NCI-H1105 treated with DMSO at 0.1 percent for 48 hours (cell line): ENCODE data around the gene RNF144B.
A peak's percentile ranks its signal among the peaks of the same experiment; 100 is the strongest.

Experiments used
- DNase-seq: peaks from one replicate; lab custom pipeline; 2025; lab: John Stamatoyannopoulos, UW

The RNF144B gene

DNA sequence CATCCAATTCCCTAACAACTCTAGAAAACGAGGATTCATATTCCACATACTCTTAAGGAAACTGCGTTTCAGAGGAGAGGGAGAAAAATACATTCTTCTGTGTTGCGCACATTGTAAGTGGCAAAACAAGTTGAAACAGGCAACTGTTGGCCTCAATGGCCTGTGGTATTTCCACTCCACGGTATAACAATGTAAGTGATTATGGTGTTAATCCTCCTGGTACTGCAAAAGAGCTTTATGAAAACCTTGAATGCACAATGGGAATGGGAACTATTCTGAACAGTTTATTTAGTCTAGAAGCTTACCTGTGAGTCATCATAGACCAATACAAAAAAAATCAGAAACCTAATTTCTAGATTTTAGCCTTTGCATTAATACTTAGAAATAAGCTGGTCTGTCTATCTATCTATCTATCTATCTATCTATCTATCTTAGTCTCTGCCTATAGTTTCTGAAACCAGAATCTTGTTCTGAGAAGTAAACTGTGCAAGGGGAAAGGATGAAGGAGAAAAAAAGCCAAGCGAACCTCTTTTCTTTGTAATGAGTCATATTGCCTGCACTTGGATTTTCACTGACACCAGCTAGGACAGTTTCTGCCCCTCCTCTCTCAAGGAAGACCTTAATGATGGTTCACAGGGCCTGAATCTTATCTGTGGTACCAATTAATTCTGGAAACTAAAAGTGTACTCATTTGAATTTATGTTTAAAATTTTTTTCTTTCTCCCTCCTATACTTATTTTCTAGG, 101.5 kb downstream of the RNF144B start:
- peak; percentile 10 for DNase-seq

DNA sequence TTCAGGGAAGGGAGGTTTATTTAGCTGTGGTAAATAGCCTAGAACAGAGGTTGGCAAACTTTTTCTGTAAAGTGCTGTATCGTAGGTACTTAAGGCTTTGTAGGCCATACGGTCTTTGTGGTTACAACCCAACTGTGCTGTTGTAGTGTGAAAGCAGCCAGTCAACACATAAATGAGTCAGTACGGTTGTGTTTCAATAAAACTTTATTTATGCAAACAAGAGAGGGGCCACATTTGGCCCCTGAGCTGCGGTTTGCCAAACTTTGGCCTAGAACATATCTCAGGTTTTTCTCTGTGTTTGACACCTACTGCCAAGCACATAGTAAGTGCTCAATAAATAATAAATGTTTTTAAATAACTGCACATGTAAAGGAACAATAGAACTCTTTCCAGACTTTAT, 102.2 kb downstream of the RNF144B start:
- no peak for DNase-seq

DNA sequence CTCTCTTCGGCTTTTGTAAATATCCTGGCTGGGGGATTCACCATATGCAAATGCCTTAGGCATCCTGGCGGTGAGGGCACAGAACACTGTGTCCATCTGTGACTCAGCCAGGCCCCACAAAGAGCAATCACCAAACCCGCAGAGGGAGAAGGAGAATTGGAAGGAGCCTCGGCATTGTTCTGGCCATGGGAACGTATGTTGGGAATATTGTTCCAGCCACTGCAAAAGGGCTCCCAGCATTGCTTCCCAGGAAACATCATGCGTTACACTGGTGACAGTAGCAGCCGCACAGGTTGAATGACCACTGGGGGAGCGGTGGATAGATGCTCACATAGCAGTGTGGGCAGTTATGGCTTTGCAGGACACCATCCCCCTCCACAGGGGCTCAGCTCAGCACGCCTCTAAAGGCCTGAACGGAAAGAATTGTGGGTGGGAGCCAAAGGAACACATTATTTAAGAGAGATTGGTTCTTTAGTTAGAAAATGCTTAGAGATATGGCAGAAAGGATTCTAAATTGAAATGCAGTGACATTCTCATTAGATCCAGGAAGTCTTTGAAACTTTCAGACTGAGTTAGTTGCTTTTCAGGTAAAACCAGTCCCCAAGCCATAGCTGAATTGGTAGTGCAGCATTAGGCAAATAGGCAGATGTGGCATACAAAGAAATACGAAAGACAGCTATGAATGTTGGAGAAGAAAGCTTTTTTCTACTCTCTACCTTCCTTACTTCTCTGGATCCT, 104.3 kb downstream of the RNF144B start:
- DNase-seq, result no peak

DNA sequence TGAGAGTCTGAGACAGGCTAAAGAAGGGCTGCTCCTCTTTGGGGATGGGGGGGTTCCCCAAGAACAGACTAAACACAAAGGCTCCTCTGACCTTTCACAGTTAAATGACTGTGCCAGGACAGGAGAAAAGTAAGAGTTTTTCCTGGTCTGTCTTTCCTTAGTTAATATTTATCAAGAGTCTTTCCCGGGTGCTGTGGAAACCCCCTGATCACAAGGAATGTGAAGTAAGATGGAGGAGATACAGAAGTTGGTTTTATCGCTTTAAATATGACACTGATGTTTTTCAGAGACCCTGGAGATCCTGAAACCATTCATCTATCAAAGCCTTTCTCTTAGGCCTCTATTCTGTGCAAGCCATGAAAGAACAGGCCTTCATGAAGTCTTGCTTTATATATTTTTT, 105.8 kb downstream of the RNF144B start:
- no peak for DNase-seq

DNA sequence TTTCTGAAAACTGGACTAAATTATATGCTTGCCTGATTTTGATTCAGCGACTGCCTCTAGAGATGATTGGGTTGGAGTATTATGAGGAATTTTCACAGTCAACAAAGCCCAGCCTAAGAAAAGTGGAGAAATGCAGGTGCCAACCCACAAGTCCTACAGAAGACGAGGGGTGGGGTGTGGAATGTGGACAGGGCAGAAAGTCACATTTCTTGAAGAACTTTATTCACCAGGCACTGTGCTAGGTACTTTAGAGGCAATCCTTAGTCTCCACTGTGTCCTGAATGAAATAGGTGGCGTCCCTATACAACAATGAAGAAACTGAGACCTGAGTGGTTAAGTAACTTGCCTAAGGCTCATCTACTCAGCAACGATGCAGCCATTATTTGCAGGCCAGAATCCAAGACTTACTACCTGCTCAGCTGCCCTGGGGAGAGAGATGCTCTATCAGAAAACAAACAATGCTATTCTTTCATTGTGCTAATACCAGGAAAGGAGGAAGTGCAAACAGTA, 106.3 kb downstream of the RNF144B start:
- no peak for DNase-seq

DNA sequence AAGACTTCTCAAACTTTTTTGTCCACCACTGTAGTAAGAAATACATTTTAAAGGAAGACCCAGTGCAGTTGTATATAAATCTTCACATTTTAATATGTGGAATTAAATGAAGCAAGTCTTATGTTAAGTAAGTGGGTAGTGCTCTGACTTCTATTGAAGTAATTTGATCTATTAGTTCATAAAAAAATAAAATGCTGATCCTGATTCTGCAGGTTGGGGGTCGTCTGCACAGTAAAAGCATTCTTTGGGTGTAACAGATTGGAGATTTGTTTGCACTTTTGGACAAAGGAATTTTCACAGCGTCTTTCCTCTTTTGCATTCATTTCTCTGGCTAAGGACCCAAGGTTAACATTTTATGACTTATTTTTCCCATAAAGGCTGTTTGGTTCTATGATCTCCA, 106.8 kb downstream of the RNF144B start:
- DNase-seq, result no peak

DNA sequence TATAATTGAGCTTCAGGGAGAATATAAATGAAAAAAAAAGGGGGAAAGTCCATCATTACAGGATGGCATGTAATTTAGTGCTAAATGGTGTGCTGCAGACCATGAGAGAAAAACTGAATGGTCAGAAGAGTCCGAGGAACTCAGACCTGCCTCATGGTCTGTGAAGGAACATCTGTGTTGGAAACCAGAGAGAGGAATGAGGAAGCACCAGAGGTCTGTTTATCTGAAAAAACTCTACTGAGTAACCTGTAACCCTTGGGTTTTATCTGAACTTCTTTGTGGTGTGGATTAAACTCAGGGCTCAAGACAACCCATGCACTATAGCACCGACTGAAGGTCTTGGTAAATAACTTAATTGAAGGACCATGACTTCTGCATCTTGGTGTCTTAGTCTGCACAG, 108.1 kb downstream of the RNF144B start:
- DNase-seq, result no peak

DNA sequence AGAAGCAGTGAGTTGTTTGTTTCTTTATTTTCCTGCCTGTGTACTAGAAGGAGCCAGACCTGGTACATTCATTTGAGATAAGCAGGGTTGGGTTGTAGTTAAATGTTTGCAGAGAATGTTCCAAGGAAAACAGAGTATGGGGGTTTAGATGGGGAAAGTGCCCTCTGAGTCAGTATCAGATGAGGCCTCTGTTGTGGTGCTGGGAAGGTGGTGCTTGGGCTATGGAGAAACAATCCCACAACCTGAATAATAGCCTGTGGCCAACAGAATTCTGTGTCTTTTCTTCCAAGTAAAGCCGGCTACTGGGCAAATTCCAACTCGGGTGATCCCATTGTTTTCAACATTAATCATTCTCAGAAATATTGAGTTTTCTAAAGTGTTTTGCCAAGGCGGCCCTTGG, 109.3 kb downstream of the RNF144B start:
- DNase-seq, result no peak

DNA sequence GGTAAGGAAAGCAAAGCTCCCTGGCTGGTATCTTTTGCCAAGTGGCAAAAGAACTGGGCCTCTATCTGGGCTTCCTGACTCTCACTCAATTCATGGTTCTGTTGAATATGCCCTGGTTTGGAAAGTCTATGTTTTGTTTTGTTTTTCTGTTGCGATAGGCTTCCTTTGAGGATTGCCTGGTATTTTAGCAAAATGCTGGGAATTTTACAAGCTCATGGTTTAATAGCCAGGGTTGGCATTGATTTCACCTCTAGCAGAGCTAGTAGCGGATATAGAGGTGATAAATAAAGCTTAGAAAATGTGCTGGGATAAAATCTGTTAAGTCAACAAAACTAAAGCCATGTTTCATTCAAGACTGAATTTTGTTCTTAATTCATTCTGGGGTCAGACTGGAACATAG, 109.9 kb downstream of the RNF144B start:
- no peak for DNase-seq

DNA sequence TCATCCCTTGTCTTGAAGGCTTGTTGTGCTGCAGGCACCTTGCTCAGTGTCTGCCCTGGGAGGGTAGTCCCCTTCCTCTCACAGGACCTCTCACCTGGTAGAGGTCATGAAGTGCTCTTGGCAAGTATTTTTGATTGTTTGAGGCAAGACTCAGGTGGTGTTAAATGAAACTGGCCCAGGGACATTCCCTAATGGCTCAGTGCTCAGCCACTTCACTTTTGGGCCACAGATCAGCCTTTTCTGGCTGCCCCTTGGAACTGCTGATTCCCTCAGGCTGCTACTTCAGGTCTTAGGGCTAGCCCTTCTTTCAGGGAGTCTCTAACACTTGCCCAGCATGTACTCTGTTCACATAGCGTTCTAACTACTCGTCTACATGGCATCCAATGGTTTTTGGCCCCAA, 111.3 kb downstream of the RNF144B start:
- DNase-seq, result no peak

DNA sequence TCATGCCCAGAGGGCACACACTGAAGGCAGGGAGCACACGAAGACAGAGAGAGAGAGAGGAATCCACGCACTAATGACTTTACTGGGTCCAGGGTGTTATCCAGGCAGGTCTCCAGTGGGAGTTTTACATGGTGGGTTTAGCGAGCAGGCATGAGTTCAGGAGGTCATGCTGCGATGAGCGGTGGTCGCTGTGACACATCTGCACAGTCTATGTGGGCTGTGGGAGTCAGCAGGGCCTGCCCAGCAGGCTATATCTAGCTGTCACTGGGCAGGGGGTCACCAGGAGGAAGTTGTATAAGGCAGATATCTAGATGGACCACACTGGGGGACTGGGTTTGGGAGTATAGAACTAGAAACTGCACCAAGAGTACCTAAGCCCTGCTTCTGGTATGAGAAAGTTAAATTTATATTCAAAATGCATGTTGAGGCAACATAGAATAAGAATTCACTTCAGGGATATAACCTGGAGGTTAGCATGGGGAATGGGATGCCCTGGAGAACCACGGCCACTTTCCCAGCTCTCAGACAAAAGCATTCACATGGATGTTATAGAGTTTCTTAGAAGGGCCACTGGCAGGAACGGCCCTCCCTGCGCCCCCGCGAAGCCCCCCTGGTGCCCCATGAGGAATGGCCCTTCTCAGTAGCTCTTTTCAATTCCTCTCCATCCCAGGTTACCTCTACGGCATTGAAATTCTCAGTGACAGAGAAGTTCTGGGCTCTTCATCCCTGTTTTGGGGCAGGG, 113.9 kb downstream of the RNF144B start:
- DNase-seq, result no peak

DNA sequence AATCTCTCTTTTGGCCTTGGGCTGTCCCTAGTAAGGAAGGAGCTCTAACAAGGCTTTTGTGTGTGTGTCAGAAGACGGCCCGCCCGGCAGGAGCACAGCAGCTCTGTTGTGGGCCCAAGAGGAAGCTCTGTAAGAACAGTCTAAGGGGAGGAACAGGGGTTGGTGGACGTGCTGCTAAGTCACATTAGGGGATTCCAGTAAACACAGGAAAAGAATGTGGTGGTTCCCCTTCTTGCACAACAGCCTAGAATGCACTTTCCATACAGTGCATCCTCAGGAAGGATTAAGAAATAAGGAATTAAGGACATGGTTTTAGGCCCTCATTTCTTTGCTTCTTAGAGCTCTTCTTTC, 114.5 kb downstream of the RNF144B start:
- DNase-seq, result no peak

DNA sequence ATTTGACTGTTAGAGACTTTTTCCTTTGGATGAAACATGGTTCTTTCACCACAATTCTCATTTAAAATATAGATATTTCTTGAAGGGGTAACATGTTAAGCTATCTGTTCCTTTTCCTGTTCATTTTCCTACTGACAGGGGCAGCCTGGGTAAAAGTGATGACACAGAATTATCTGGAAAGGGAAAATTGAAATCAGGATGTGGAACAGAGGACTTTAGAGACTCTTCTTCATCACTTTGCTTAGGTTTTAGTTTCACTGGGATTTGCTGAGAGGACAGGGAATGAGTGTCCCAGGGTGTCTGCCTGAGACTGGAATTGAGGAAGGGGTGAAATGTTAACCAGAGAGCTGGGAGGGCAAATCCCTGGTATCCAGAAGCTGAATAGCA, 116.0 kb downstream of the RNF144B start:
- DNase-seq, result no peak

DNA sequence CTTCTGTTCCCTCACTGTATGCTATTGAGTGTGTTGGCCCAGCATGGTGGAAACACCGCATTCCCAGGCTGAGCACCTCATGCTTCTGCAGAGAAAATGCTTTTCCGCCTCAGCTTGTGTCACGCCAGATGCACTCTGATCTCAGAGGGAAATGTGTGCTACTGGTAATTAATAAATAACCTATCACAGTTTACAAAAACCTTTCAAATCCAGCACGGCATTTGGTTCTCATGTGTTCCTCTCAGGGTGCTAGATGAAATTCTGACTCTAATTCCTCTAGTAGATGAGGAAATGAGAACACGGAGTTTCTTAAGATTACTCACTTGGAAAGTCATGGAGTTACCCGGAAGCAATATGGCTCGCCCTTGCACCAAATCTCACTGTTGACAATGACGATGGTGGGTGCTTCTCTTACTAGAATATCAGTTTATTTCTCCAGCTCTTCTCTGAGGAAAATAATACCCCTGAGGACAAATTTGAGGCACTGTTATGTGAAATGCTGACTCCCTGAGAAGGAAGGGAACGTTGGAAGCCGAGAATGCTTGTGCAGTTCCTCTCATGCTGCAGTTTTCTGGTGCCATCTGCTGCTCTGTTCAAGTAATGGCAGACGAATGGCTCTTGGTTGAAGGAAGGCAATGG, 116.6 kb downstream of the RNF144B start:
- peak; percentile 81 for DNase-seq

DNA sequence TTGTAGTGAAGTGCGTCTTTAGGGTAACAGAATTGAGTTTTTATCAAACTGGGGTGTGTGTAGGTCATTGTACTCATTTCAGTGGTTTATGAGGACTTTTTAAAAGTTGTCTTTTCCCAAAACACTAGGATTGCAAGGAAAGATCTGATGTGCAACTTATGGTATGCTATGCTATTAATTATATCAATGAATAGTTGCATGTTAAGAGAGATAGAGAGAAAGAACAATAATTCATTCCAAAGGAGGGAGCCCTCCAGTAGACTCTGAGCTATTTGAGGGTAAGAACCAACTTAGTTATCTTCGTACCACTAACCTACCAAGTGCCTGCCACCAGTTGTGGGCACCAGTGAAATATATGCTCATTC, 117.1 kb downstream of the RNF144B start:
- DNase-seq, result no peak

DNA sequence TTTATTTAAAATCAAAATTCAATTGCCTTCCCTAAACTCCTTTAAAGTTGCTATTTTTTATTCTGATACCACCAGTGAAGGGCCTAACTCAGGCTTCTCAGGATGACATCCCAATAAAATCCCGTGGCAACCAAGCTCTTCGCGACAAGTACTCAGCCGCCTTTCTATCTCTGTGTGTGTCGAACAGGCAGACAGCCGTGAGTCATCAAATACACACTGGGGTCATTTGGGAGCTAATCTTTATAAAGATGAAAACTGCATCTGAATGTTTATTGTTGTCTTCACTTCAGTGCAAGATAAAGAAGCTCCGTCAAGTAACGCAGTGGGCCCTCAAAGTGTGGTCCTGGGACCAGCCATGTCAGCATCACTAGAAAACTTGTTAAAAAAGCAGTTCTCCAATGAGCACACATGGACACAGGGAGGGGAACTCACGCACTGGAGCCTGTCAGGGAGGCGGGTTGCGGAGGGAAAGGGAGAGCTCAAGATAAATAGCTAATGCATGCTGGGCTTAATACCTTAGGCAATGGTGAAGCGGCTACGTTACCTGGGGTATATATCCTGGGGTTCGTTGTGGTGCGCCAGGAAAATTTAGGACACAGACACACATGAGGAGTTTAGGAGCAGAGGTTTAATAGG, 119.3 kb downstream of the RNF144B start:
- no peak for DNase-seq

DNA sequence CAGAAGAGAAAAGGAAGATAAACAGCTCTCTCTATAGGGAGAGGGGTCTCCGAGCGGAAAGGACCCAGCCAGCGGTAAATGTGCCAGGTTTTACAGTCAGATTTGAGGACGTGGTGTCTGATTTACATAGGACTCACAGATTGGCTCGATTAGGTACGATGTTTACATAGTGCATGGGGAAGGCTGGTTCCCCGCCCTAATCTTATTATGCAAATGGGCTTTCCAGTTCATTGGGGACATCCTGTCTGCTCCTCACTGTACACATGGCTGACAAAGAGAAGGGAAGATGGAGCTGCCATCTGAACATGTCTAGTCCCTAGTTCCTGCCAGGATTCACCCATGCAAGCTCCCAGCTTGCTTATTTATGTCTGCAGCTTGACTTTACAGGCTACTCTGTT, 119.9 kb downstream of the RNF144B start:
- no peak for DNase-seq

DNA sequence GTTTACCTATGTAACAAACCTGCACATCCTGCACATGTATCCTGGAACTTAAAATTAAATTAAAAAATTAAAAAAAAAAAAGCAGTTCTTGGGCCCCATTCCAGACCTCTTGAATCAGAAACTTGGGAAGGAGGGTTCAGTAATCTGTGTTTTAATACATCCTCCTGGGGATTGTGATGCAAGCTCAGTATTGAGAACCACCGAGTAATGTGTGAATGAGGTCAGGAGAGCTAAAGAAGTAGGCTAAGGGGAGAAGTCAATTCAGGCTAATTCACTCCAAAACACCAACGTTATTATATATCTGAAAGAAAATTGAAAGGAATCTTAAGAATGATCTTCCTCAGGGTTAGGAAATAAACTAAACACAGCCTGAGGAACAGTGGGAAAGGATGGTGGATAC, 120.4 kb downstream of the RNF144B start:
- DNase-seq, result no peak

DNA sequence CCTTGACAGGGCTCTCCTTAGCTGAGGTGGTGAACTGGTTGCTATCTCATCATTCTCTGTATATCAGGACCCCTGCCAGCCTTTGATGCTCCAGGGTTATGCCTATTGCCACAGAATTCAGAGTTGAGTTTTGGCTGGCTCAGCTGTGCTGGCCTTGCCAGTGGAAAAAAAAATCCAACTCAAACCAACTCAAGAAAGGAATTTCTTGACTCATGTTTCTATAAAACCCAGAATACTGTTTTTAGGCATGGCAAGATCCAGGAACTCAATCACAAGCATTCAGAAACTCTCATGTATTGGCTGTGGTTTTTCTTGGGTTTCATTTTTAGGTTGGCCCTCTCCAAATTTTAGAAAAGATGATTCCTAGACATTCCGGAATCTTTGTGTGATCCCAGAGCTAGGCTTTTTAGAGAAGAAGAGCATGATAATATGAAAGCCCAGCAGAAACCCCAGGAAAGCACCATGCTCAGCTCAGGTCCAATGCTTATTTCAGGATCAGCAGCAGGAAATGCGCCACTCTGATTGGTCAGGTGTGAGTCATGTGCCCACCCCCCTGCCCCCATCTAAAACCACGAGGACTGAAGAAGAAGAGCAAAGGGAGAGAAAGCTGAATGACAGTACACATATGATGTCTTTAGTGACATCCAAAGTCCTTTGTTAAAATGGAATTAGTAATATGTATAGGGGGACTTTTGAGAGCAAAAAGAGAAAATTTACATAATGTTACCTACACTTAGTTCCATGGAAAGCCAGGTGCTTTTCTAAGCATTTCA, 122.9 kb downstream of the RNF144B start:
- no peak for DNase-seq

DNA sequence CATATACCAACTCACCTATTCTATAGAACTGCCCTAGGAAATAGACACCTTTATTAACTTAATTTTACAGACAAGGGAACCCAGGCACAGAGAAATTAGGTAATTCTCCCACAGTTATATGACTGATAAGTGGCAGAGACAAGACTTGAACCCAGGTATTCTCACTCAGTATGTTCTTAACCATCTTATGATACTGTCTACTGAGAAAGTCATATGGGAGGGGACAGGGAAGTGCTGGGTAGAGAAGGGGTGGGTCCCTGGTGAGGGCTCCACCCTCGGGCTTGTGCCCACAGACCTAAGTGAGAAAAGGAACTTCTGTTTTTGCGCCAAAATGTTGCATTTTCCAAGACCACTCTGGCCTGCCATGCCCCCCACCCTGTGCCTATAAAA, 123.5 kb downstream of the RNF144B start:
- no peak for DNase-seq

DNA sequence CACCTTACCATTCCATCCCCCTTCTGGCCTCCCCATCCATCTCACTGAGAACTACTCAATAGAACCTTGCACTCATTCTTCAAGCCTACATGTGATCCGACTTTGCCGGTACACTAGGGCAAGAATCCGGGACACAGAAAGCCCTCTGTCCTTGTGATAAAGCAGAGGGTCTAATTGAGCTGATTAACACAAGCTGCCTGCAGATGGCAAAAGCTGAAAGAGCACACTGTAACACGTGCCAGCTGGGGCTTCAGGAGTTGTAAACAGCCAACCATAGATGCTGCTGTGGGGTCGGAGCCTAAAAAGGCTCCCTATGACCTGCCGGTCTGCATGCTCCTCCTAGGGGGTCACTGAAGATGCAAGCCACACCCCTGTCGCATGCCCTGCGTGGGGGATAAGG, 124.1 kb downstream of the RNF144B start:
- no peak for DNase-seq
